SU-DHL-6 (cell line): ENCODE results near the gene RAPGEF5.

Source experiments
- H2AFZ ChIP-seq: fragments of 200-600 bp; sonication (generic); 2 replicates; pipeline ENCODE4 v1.6.1; 2014; ENCODE audit warnings: low read depth, mild to moderate bottlenecking, moderate library complexity, mixed read lengths, antibody characterized with exemption, low read length; ENCODE audit not compliant: severe bottlenecking
- H3F3A ChIP-seq: fragments of 200-600 bp; shearing (Covaris generic); 2 replicates; pipeline ENCODE4 v1.6.0; 2016; ENCODE audit warnings: antibody characterized with exemption, mild to moderate bottlenecking; ENCODE audit not compliant: insufficient read depth
- H3K27ac ChIP-seq: fragments of 200-600 bp; sonication (generic); 2 replicates; pipeline ENCODE4 v1.5.1; 2016; ENCODE audit warnings: low read depth, mild to moderate bottlenecking, low read length, moderate library complexity, mixed read lengths
- H3K27me3 ChIP-seq: fragments of 200-600 bp; sonication (generic), shearing (Covaris generic); 2 replicates; pipeline ENCODE4 v1.6.0; 2014; ENCODE audit warnings: mild to moderate bottlenecking, low read length
- H3K36me3 ChIP-seq: fragments of 200-600 bp; sonication (generic); 2 replicates; pipeline ENCODE4 v1.6.1; 2014; ENCODE audit warnings: mild to moderate bottlenecking, low read length, mixed read lengths
- H3K4me2 ChIP-seq: fragments of 300-600, 200-600 bp; shearing (Covaris generic), sonication (generic); 2 replicates; pipeline ENCODE4 v1.6.0; 2014; ENCODE audit warnings: low read length, low read depth, mild to moderate bottlenecking; ENCODE audit not compliant: poor library complexity, severe bottlenecking
- H3K4me3 ChIP-seq: fragments of 200-600 bp; sonication (generic); 2 replicates; pipeline ENCODE4 v1.5.1; 2014; ENCODE audit warnings: antibody characterized with exemption, low read length, mild to moderate bottlenecking, mixed read lengths; ENCODE audit not compliant: insufficient read depth, poor library complexity, severe bottlenecking
- H3K79me2 ChIP-seq: fragments of 200-600 bp; sonication (generic); 2 replicates; pipeline ENCODE4 v1.6.1; 2014; ENCODE audit warnings: mild to moderate bottlenecking, low read length, moderate library complexity; ENCODE audit not compliant: insufficient read depth
- H3K9ac ChIP-seq: fragments of 200-600 bp; sonication (generic); 2 replicates; pipeline ENCODE4 v1.7.0; 2014; ENCODE audit warnings: mild to moderate bottlenecking, low read length
- H3K9me2 ChIP-seq: fragments of 200-600 bp; sonication (generic); replicated peaks from 2 replicates; pipeline ENCODE4 v1.6.1; 2014; ENCODE audit warnings: low read length; ENCODE audit not compliant: insufficient read depth
- H3K9me3 ChIP-seq: fragments of 200-600 bp; sonication (generic); 2 replicates; pipeline ENCODE4 v1.6.1; 2014; ENCODE audit warnings: low read length, mixed read lengths; ENCODE audit not compliant: insufficient read depth
- H4K20me1 ChIP-seq: fragments of 200-600 bp; sonication (generic); 2 replicates; pipeline ENCODE4 v1.6.1; 2014; ENCODE audit warnings: low read depth, mild to moderate bottlenecking, antibody characterized with exemption, low read length, moderate library complexity, mixed read lengths
- CTCF ChIP-seq: fragments of 200-600 bp; sonication (generic); IDR thresholded peaks from one replicate; pipeline ENCODE4 v1.5.1; 2017; ENCODE audit warnings: antibody characterized with exemption, mild to moderate bottlenecking, low read length, moderate library complexity; ENCODE audit not compliant: insufficient read depth, poor library complexity, severe bottlenecking
- EZH2phosphoT487 ChIP-seq: fragments of 200-600 bp; sonication (generic), shearing (Covaris generic); conservative IDR thresholded peaks from 2 replicates; pipeline ENCODE4 v1.6.1; 2018; ENCODE audit warnings: mild to moderate bottlenecking, antibody characterized with exemption, low read length, moderate library complexity, mixed read lengths

RAPGEF5 gene

GRCh38 chr7:22195397-22196172, 161.4 kb downstream of the RAPGEF5 start:
- no peaks in the 10 kb centered on the region for H3K36me3 ChIP-seq
- no peak for TF ChIP-seq CTCF
- no peak for TF ChIP-seq EZH2phosphoT487

GRCh38 chr7:22194658-22195273, 162.2 kb downstream of the RAPGEF5 start:
- Histone ChIP-seq H2AFZ (no peak overlapping the region), H3F3A (no peaks in the 10 kb centered on the region), H4K20me1 (no peaks in the 10 kb centered on the region), H3K27ac (no peak overlapping the region), H3K4me2 (no peak overlapping the region), H3K9ac (no peak overlapping the region), H3K36me3 (no peaks in the 10 kb centered on the region), H3K9me3 (no peaks in the 10 kb centered on the region), H3K79me2 (no peaks in the 10 kb centered on the region), H3K9me2 (no peaks in the 10 kb centered on the region), H3K4me3 (no peak overlapping the region), H3K27me3 (no peaks in the 10 kb centered on the region)
- no peak for TF ChIP-seq EZH2phosphoT487

More at GRCh38 chr7:22195397-22196172, 161.4 kb downstream of the RAPGEF5 start:
- Histone ChIP-seq H3K27me3 (no peaks in the 10 kb centered on the region), H3K4me2 (no peak overlapping the region), H3F3A (no peaks in the 10 kb centered on the region), H3K4me3 (no peak overlapping the region), H2AFZ (no peak overlapping the region), H3K79me2 (no peaks in the 10 kb centered on the region), H4K20me1 (no peaks in the 10 kb centered on the region), H3K27ac (no peak overlapping the region), H3K9me2 (no peaks in the 10 kb centered on the region), H3K9ac (no peak overlapping the region), H3K9me3 (no peaks in the 10 kb centered on the region)

- no peak overlapping the region for H3K4me2 ChIP-seq
- no peak for TF ChIP-seq CTCF
- no peak for TF ChIP-seq EZH2phosphoT487
- H3K9ac ChIP-seq, result no peak overlapping the region
Observed at GRCh38 chr7:22193450-22193983, 163.4 kb downstream of the RAPGEF5 start.

GRCh38 chr7:22192801-22193200, 164.2 kb downstream of the RAPGEF5 start:
- Histone ChIP-seq H4K20me1 (no peaks in the 10 kb centered on the region), H3K4me2 (no peak overlapping the region), H3F3A (no peaks in the 10 kb centered on the region), H3K36me3 (no peaks in the 10 kb centered on the region), H3K9ac (no peak overlapping the region), H3K27ac (no peak overlapping the region), H3K79me2 (no peaks in the 10 kb centered on the region), H3K9me3 (no peaks in the 10 kb centered on the region), H3K27me3 (no peaks in the 10 kb centered on the region), H3K4me3 (no peak overlapping the region), H2AFZ (no peak overlapping the region), H3K9me2 (no peaks in the 10 kb centered on the region)
- TF ChIP-seq EZH2phosphoT487 (no peak), CTCF (no peak)

More at GRCh38 chr7:22193450-22193983, 163.4 kb downstream of the RAPGEF5 start:
- Histone ChIP-seq H3K9me2 (no peaks in the 10 kb centered on the region), H4K20me1 (no peaks in the 10 kb centered on the region), H3K36me3 (no peaks in the 10 kb centered on the region), H3K27ac (no peak overlapping the region), H2AFZ (no peak overlapping the region), H3K9me3 (no peaks in the 10 kb centered on the region), H3F3A (no peaks in the 10 kb centered on the region), H3K4me3 (no peak overlapping the region), H3K79me2 (no peaks in the 10 kb centered on the region), H3K27me3 (no peaks in the 10 kb centered on the region)
